Sigmoid colon (tissue), 7 donors: ENCODE measurements around the gene WNT11. TPM values are rescaled to one million over a fixed set of nuclear protein-coding genes. Genes with fewer than 3 reads are reported as not detected.

ENCODE experiments used
- DNase-seq: peaks from one replicate; pipeline ENCODE4 v3.0.0-alpha.2; 2019
- H3K27ac ChIP-seq, 4 donors: fragments of 200-600 bp; sonication (generic); one replicate each; pipeline ENCODE4 v1.5.1; 2016 to 2019; ENCODE audit warnings: mild to moderate bottlenecking in 1 of 4
- H3K27me3 ChIP-seq, 3 donors: fragments of 200-600 bp; sonication (generic); one replicate each; pipeline ENCODE4 v1.5.1; 2019; ENCODE audit warnings: mild to moderate bottlenecking in 1 of 3
- H3K36me3 ChIP-seq, 4 donors: fragments of 200-600 bp; sonication (generic); one replicate each; pipeline ENCODE4 v1.5.1; 2016 to 2019
- H3K4me1 ChIP-seq, 4 donors: fragments of 200-600 bp; sonication (generic); one replicate each; pipeline ENCODE4 v1.5.1; 2017 to 2019
- H3K4me3 ChIP-seq, 4 donors: fragments of 200-600 bp; sonication (generic); one replicate each; pipeline ENCODE4 v1.5.1; 2017 to 2019; ENCODE audit warnings: mild to moderate bottlenecking in 2 of 4, moderate library complexity in 1 of 4
- H3K9me3 ChIP-seq, 4 donors: fragments of 200-600 bp in 3 of 4; sonication (generic) in 3 of 4; one replicate each; pipeline versions ENCODE4 v1.5.1 to v1.6.1; 2013 to 2019
- EP300 ChIP-seq, 4 donors: sonication (generic); formaldehyde crosslinking; IDR thresholded peaks; one replicate each; pipeline ENCODE4 v1.6.1; 2017; ENCODE audit warnings: antibody characterized with exemption in 4 of 4
- POLR2A ChIP-seq, 2 donors: fragments of 450-650 bp; IDR thresholded peaks; one replicate each; pipeline ENCODE4 v1.6.1; 2016; ENCODE audit warnings: antibody characterized with exemption in 2 of 2, mild to moderate bottlenecking in 2 of 2, moderate library complexity in 2 of 2
- POLR2AphosphoS5 ChIP-seq, 4 donors: sonication (generic); formaldehyde crosslinking; IDR thresholded peaks; one replicate each; pipeline ENCODE4 v1.6.1; 2017; ENCODE audit warnings: antibody characterized with exemption in 4 of 4
- WGBS, 2 donors: extraction: QIAGEN DNeasy Blood & Tissue Kit; methylation state at CpG; one replicate each; pipeline ENCODE4 v1.1.7; 2013; 5-methylcytosine and 5-hydroxymethylcytosine counted together
- intact Hi-C: fragments of 100-400 bp; cut with DNase I; formaldehyde crosslinking; loops from one replicate; pipeline ENCODE4 v1.15.1; 2023
- polyA plus RNA-seq, 3 donors: library from polyadenylated mRNA; stranded (reverse); fragments of 200-250 nt; gene quantifications; one replicate each; pipeline ENCODE4 v1.2.3, GENCODE V29; 2013
- total RNA-seq, 4 donors: library from RNA; depleted of rRNA; stranded (reverse); fragments of >200 nt; gene quantifications; one replicate each; pipeline ENCODE4 v1.1.0, GENCODE V29; 2016
- TF ChIP-seq, protein P1 (sequence below), 4 experiments: fragments of 450-650 bp in 3 of 4; fragments of 200-600 bp in 1 of 4; IDR thresholded peaks; one replicate each; pipeline ENCODE4 v1.5.1; 2016 to 2019; ENCODE audit warnings: antibody characterized with exemption in 4 of 4, mild to moderate bottlenecking in 3 of 4, moderate library complexity in 2 of 4
- donor health status: healthy with polysubstance abuse.
- donor health status: Bipolar disorder and iron deficiency.
- donor health status: healthy.

Gene WNT11
- total and polyA plus RNA-seq, 7 donors = 0.92 to 8.9 (median 2.2) TPM

DNA sequence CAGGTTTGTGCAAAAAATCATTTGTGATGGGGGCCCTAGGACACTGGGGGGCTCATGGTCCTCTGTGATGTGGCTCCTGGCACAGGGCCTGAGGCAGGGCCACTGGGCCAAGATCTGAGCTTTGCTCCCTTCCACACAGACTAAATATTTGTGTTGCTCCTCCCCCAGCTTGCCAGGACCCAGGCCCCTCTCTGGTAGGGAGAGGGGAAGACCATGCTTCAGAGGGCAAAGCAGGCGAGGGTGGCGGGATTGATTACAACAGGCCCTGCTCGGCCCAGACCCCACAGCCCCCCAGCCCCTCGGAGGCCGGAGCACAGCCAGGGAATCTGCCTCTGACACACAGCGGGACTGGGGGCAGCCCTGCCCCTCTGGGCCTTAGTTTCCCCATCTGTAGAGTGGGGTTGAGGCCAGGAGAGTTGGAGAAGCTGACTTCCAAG is 29.0 kb downstream of the WNT11 start:
- WGBS, 2 donors = 93 to 94% methylated on average over 6 of the region's 6 CpGs
- no peaks in the 10 kb centered on the region for H3K27me3 ChIP-seq
- DNase-seq = no peak
- TF ChIP-seq, protein P1, sequence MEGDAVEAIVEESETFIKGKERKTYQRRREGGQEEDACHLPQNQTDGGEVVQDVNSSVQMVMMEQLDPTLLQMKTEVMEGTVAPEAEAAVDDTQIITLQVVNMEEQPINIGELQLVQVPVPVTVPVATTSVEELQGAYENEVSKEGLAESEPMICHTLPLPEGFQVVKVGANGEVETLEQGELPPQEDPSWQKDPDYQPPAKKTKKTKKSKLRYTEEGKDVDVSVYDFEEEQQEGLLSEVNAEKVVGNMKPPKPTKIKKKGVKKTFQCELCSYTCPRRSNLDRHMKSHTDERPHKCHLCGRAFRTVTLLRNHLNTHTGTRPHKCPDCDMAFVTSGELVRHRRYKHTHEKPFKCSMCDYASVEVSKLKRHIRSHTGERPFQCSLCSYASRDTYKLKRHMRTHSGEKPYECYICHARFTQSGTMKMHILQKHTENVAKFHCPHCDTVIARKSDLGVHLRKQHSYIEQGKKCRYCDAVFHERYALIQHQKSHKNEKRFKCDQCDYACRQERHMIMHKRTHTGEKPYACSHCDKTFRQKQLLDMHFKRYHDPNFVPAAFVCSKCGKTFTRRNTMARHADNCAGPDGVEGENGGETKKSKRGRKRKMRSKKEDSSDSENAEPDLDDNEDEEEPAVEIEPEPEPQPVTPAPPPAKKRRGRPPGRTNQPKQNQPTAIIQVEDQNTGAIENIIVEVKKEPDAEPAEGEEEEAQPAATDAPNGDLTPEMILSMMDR (IDR thresholded peaks at IDR 0.05) = no peak
- no peak for TF ChIP-seq POLR2A (IDR thresholded peaks at IDR 0.05)
- no peak for TF ChIP-seq POLR2AphosphoS5 (IDR thresholded peaks at IDR 0.05)
- no peak for TF ChIP-seq EP300 (IDR thresholded peaks at IDR 0.05)
- no peak overlapping the region for H3K4me3 ChIP-seq
- H3K27ac ChIP-seq = no peak overlapping the region
- no peaks in the 10 kb centered on the region for H3K36me3 ChIP-seq
- H3K4me1 ChIP-seq = no peaks in the 10 kb centered on the region
- intact Hi-C loops = no loop called here
- H3K9me3 ChIP-seq = no peaks in the 10 kb centered on the region

DNA sequence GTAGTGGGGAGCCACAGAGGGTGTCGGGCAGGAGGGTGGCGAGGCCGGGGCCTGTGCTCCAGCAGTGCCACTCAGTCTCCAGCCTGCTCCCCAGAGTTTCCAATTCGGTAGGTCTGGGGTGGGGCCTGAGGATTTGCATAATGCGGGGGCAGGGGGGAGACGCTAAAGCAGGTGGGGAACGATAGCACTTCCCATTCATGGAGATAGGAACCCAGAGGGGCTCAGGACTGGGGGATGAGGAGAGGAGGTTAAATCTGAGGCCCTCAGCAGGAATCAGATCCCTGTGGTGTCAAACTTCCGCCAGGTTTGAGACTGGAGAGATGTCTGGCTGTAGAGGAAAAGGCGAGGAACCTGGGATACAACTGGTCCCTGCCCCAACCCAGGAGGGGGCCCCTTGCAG is 29.8 kb downstream of the WNT11 start:
- H3K4me1 ChIP-seq = no peaks in the 10 kb centered on the region
- TF ChIP-seq POLR2A (IDR thresholded peaks at IDR 0.05) = no peak
- TF ChIP-seq EP300 (IDR thresholded peaks at IDR 0.05) = no peak
- no peak for TF ChIP-seq POLR2AphosphoS5 (IDR thresholded peaks at IDR 0.05)
- TF ChIP-seq, protein P1 (IDR thresholded peaks at IDR 0.05) = no peak
- no peak overlapping the region for H3K4me3 ChIP-seq
- 84 to 91% methylated on average over 9 of the region's 9 CpGs for WGBS, 2 donors
- DNase-seq = no peak
- H3K9me3 ChIP-seq = no peaks in the 10 kb centered on the region
- no peak overlapping the region for H3K27ac ChIP-seq
- no peaks in the 10 kb centered on the region for H3K27me3 ChIP-seq
- no peaks in the 10 kb centered on the region for H3K36me3 ChIP-seq
- intact Hi-C loops = no loop called here

DNA sequence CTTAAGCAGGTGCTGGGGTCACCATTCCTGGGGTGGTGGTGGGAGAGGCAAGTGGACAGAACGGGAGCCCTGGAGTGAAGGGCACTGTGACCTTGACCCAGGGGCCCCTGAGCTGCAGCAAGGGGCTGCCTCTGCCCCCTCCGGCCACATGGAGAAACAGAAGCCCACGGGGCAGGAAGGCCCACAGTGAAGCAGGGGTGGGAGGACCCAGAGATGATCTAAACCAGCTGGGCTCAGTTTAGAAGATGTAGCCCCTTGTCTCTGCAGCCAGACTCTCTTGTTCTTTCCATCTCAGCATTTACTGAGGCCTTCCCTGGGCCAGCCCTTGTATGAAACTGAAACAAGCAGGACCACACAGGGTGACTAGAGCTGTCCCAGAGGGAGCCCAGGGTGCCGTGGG is 30.5 kb downstream of the WNT11 start:
- intact Hi-C loops = no loop called here

DNA sequence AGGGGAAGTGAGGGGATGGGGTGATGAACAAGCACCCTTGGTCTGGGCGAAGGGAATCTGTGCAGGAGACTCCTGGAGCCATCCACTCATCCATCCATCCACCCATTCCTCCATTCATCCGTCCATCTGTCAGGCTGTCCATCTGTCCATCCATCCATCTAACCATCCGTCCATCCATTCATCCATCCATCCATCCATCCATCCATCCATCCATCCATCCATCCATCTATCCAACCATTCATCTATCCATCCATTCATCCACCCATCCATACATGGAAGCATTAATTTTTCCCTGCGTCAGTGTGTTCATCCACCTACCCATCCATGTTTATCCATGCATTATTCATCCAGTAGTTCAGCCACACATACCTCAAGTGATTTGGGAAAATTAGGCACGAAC is 32.0 kb downstream of the WNT11 start:
- no peaks in the 10 kb centered on the region for H3K9me3 ChIP-seq
- no peaks in the 10 kb centered on the region for H3K27me3 ChIP-seq
- no peaks in the 10 kb centered on the region for H3K4me1 ChIP-seq
- H3K27ac ChIP-seq = no peak overlapping the region
- WGBS, 2 donors = 91 to 94% methylated on average over 5 of the region's 5 CpGs
- no peaks in the 10 kb centered on the region for H3K36me3 ChIP-seq
- DNase-seq = no peak
- intact Hi-C loops = no loop called here
- no peak overlapping the region for H3K4me3 ChIP-seq
- TF ChIP-seq POLR2AphosphoS5 (IDR thresholded peaks at IDR 0.05) = no peak
- TF ChIP-seq POLR2A (IDR thresholded peaks at IDR 0.05) = no peak
- TF ChIP-seq EP300 (IDR thresholded peaks at IDR 0.05) = no peak
- TF ChIP-seq, protein P1 (IDR thresholded peaks at IDR 0.05) = no peak

More for the DNA sequence above, 30.5 kb downstream of the WNT11 start:
- TF ChIP-seq POLR2AphosphoS5 (IDR thresholded peaks at IDR 0.05) = no peak
- TF ChIP-seq, protein P1 (IDR thresholded peaks at IDR 0.05) = no peak
- no peak for TF ChIP-seq POLR2A (IDR thresholded peaks at IDR 0.05)
- no peak for TF ChIP-seq EP300 (IDR thresholded peaks at IDR 0.05)
- Histone ChIP-seq H3K36me3 (no peaks in the 10 kb centered on the region), H3K27ac (no peak overlapping the region), H3K4me1 (no peaks in the 10 kb centered on the region), H3K9me3 (no peaks in the 10 kb centered on the region), H3K4me3 (no peak overlapping the region), H3K27me3 (no peaks in the 10 kb centered on the region)
- WGBS, 2 donors = 78 to 81% methylated on average over 4 of the region's 4 CpGs
- no peak for DNase-seq

DNA sequence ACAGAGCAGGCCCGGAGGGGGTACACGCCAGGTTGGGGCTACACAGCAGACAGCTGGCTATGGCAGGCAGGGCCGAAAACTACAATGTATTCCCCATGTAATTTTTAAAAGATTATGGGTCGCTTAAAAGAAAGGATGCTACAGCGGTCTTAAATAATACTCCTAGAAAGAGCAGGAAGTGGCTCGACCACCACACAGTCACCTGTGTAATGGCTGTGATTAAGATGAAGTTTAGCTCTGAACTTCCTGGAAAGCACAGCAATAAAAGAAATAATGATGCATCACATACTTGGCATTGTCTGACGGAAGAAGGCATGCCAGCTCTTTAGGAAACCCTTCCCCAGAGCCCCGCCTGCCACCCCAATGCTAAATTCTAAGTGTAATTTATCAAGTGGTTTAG is 32.6 kb downstream of the WNT11 start:
- Histone ChIP-seq H3K36me3 (no peaks in the 10 kb centered on the region), H3K4me1 (no peaks in the 10 kb centered on the region), H3K9me3 (no peaks in the 10 kb centered on the region), H3K4me3 (no peak overlapping the region), H3K27ac (no peak overlapping the region), H3K27me3 (no peaks in the 10 kb centered on the region)
- TF ChIP-seq, protein P1 (IDR thresholded peaks at IDR 0.05) = no peak
- TF ChIP-seq POLR2A (IDR thresholded peaks at IDR 0.05) (no peak), POLR2AphosphoS5 (IDR thresholded peaks at IDR 0.05) (no peak), EP300 (IDR thresholded peaks at IDR 0.05) (no peak)
- WGBS, 2 donors = 65 to 80% methylated on average over 8 of the region's 8 CpGs
- no peak for DNase-seq
- intact Hi-C loops = no loop called here
